CD4-positive, CD25-positive, alpha-beta regulatory T cell (primary cell): Measurements from ENCODE around the gene CAP1. TPM values are rescaled to one million over a fixed set of nuclear protein-coding genes. Genes with fewer than 3 reads are reported as not detected.

ENCODE experiments used
- ATAC-seq, 2 donors: fragments of 150-1000 bp; cut with Tn5 transposase; one replicate each; pipeline ENCODE4 v1.10.0; 2021; ENCODE audit warnings: low read depth in 2 of 2, moderate number of reproducible peaks in 2 of 2, moderate library complexity in 1 of 2
- DNase-seq, 3 donors: peaks; one replicate each; pipeline versions ENCODE4 v3.0.0 to v3.0.0-alpha.2; 2012 to 2022; ENCODE audit warnings: mixed read lengths in 1 of 3
- H3K27ac ChIP-seq: one replicate; pipeline ENCODE4 v1.7.0; 2013; ENCODE audit warnings: mild to moderate bottlenecking, low read length; ENCODE audit not compliant: insufficient read depth, poor library complexity, severe bottlenecking
- H3K27me3 ChIP-seq: one replicate; pipeline ENCODE4 v1.7.0; 2013; ENCODE audit warnings: low read length; ENCODE audit not compliant: control insufficient read depth, insufficient read depth
- H3K36me3 ChIP-seq: one replicate; pipeline ENCODE4 v1.7.0; 2013; ENCODE audit warnings: mild to moderate bottlenecking, low read length, moderate library complexity; ENCODE audit not compliant: control insufficient read depth, insufficient read depth
- H3K4me1 ChIP-seq: 2 replicates; pipeline ENCODE4 v1.7.0; 2013; ENCODE audit warnings: mild to moderate bottlenecking, low read length; ENCODE audit not compliant: insufficient read depth, control insufficient read depth, poor library complexity, severe bottlenecking
- H3K4me3 ChIP-seq: one replicate; pipeline ENCODE4 v1.7.0; 2013; ENCODE audit warnings: low read depth, mild to moderate bottlenecking, low read length, moderate library complexity
- H3K9me3 ChIP-seq, 2 experiments: 1 replicate in 1 of 2; 2 replicates in 1 of 2; pipeline ENCODE4 v1.7.0; 2013; ENCODE audit warnings: low read length in 2 of 2, mild to moderate bottlenecking in 1 of 2, moderate library complexity in 1 of 2; ENCODE audit not compliant: control insufficient read depth in 2 of 2
- H3K27ac Mint-ChIP-seq, 3 donors: one replicate each; pipeline ENCODE4 v1.8.0; 2020 to 2022; ENCODE audit warnings: mild to moderate bottlenecking in 3 of 3, mixed read lengths in 3 of 3, moderate library complexity in 2 of 3
- H3K27me3 Mint-ChIP-seq: one replicate; pipeline ENCODE4 v1.8.0; 2022; ENCODE audit warnings: mild to moderate bottlenecking, mixed read lengths
- H3K36me3 Mint-ChIP-seq: one replicate; pipeline ENCODE4 v1.8.0; 2020; ENCODE audit warnings: mixed read lengths
- H3K4me1 Mint-ChIP-seq, 4 donors: one replicate each; pipeline ENCODE4 v1.8.0; 2020 to 2022; ENCODE audit warnings: mixed read lengths in 4 of 4, mild to moderate bottlenecking in 1 of 4
- H3K4me3 Mint-ChIP-seq, 4 donors: one replicate each; pipeline ENCODE4 v1.8.0; 2020 to 2022; ENCODE audit warnings: mild to moderate bottlenecking in 4 of 4, mixed read lengths in 4 of 4, moderate library complexity in 3 of 4
- H3K9me3 Mint-ChIP-seq, 7 donors: one replicate each; pipeline ENCODE4 v1.8.0; 2020 to 2022; ENCODE audit warnings: mixed read lengths in 7 of 7, mild to moderate bottlenecking in 3 of 7, moderate library complexity in 2 of 7
- polyA plus RNA-seq, 4 donors: library from polyadenylated mRNA; unstranded; fragments of 300-500 nt; fragmentation: Illumina TruSeq; gene quantifications; one replicate each; pipeline ENCODE4 v1.2.3, GENCODE V29; 2021
- total RNA-seq: library from RNA; stranded (reverse); gene quantifications from one replicate; pipeline ENCODE4 v1.2.3, GENCODE V29; 2022

CAP1 gene
- total and polyA plus RNA-seq, 5 donors from 2014 or later, result 322 to 806 (median 636) TPM

- Histone ChIP-seq H3K4me1 (peaks cover 22% of the 10 kb centered on the region), H3K27me3 (no peaks in the 10 kb centered on the region), H3K4me3 (no peak overlapping the region), H3K27ac (no peak overlapping the region), H3K9me3 (no peaks in the 10 kb centered on the region), H3K36me3 (peaks cover 50% of the 10 kb centered on the region)
- Mint-ChIP-seq H3K27ac (peak overlapping the region in 1 of 3 donors; percentile 1), H3K9me3 (no peaks in the 10 kb centered on the region), H3K4me1 (peaks cover 18 to 41% (median 31%) of the 10 kb centered on the region in 4 donors), H3K36me3 (peaks cover 36% of the 10 kb centered on the region), H3K4me3 (peak overlapping the region in 1 of 4 donors; percentile 51), H3K27me3 (no peaks in the 10 kb centered on the region)
- ATAC-seq (no peak), DNase-seq (no peak)
These were observed 52.4 kb downstream of the CAP1 start for GRCh38 chr1:40092706-40093639.

GRCh38 chr1:40094466-40095110, 54.1 kb downstream of the CAP1 start:
- Mint-ChIP-seq H3K36me3 (peaks cover 27% of the 10 kb centered on the region), H3K27me3 (peaks cover under 1% of the 10 kb centered on the region), H3K27ac (no peak overlapping the region), H3K9me3 (no peaks in the 10 kb centered on the region), H3K4me1 (peaks cover 18 to 41% (median 31%) of the 10 kb centered on the region in 4 donors), H3K4me3 (peak overlapping the region in 2 of 4 donors; percentile 11 to 29)
- no peaks in the 10 kb centered on the region for H3K27me3 ChIP-seq
- DNase-seq, result no peak
- peaks cover 34% of the 10 kb centered on the region for H3K36me3 ChIP-seq
- no peaks in the 10 kb centered on the region for H3K9me3 ChIP-seq
- no peak overlapping the region for H3K4me3 ChIP-seq
- no peak for ATAC-seq
- no peak overlapping the region for H3K27ac ChIP-seq
- peaks cover 22% of the 10 kb centered on the region for H3K4me1 ChIP-seq

- Histone ChIP-seq H3K36me3 (peaks cover 23% of the 10 kb centered on the region), H3K27me3 (no peaks in the 10 kb centered on the region), H3K4me3 (peak overlapping the region; percentile 84), H3K27ac (no peak overlapping the region), H3K9me3 (no peaks in the 10 kb centered on the region), H3K4me1 (peaks cover 22% of the 10 kb centered on the region)
- Mint-ChIP-seq H3K36me3 (peaks cover 17% of the 10 kb centered on the region), H3K4me1 (peaks cover 18 to 41% (median 31%) of the 10 kb centered on the region in 4 donors), H3K9me3 (no peaks in the 10 kb centered on the region), H3K27me3 (peaks cover 10% of the 10 kb centered on the region), H3K27ac (peak overlapping the region in 2 of 3 donors; percentile 17 to 94), H3K4me3 (peak overlapping the region; percentile 11 to 70 (median 38))
- ATAC-seq, result no peak
- DNase-seq, result no peak
These were observed 55.3 kb downstream of the CAP1 start for GRCh38 chr1:40095806-40096205.

GRCh38 chr1:40096646-40096976, 56.1 kb downstream of the CAP1 start:
- Histone ChIP-seq H3K36me3 (peaks cover 17% of the 10 kb centered on the region), H3K4me3 (peak overlapping the region; percentile 84), H3K4me1 (peaks cover 22% of the 10 kb centered on the region), H3K27me3 (peaks cover under 1% of the 10 kb centered on the region), H3K9me3 (no peaks in the 10 kb centered on the region), H3K27ac (peak overlapping the region; percentile 68)
- peak overlapping the region; percentile 96 to 98 (median 96) for H3K4me3 Mint-ChIP-seq
- peaks cover 16% of the 10 kb centered on the region for H3K27me3 Mint-ChIP-seq
- peak overlapping the region; percentile 50 to 96 (median 94) for H3K27ac Mint-ChIP-seq
- DNase-seq (no peak), ATAC-seq (peak; percentile 6 to 7)
- no peaks in the 10 kb centered on the region for H3K9me3 Mint-ChIP-seq
- peaks cover 18 to 41% (median 31%) of the 10 kb centered on the region in 4 donors for H3K4me1 Mint-ChIP-seq
- peaks cover 11% of the 10 kb centered on the region for H3K36me3 Mint-ChIP-seq

GRCh38 chr1:40096977-40097782, 56.7 kb downstream of the CAP1 start, which contains the start of gene PPT1:
Gene PPT1 (minus strand): TSS chr1:40097252. CDS start chr1:40097238, 14 bp downstream.
- Histone ChIP-seq H3K4me1 (peaks cover 22% of the 10 kb centered on the region), H3K27me3 (peaks cover 3% of the 10 kb centered on the region), H3K36me3 (peaks cover 12% of the 10 kb centered on the region), H3K27ac (peak within 1 kb of the TSS; percentile 68), H3K9me3 (peaks cover 0 to 3% of the 10 kb centered on the region in 2 experiments), H3K4me3 (peak within 1 kb of the TSS; percentile 84)
- Mint-ChIP-seq H3K27me3 (peaks cover 22% of the 10 kb centered on the region), H3K4me3 (peak within 1 kb of the TSS; percentile 96 to 98 (median 96)), H3K27ac (peak within 1 kb of the TSS; percentile 50 to 96 (median 94)), H3K4me1 (peaks cover 18 to 41% (median 30%) of the 10 kb centered on the region in 4 donors), H3K9me3 (no peaks in the 10 kb centered on the region), H3K36me3 (peaks cover 11% of the 10 kb centered on the region)
- DNase-seq (peak; percentile 71 to 89 (median 75)), ATAC-seq (peak; percentile 89 to 92)

- H3K4me3 Mint-ChIP-seq, result no peak overlapping the region
- H3K9me3 Mint-ChIP-seq, result peaks cover 0 to 8% (median 0%) of the 10 kb centered on the region in 7 donors
- no peak for ATAC-seq
- peaks cover 7% of the 10 kb centered on the region for H3K4me1 ChIP-seq
- no peak overlapping the region for H3K27ac ChIP-seq
- no peak overlapping the region for H3K27ac Mint-ChIP-seq
- peaks cover 4% of the 10 kb centered on the region for H3K27me3 ChIP-seq
- H3K9me3 ChIP-seq, result peaks cover 3 to 14% of the 10 kb centered on the region in 2 experiments
- H3K36me3 ChIP-seq, result no peaks in the 10 kb centered on the region
- H3K4me1 Mint-ChIP-seq, result peaks cover 4 to 7% (median 5%) of the 10 kb centered on the region in 4 donors
- H3K27me3 Mint-ChIP-seq, result peaks cover 34% of the 10 kb centered on the region
- no peak overlapping the region for H3K4me3 ChIP-seq
- no peak for DNase-seq
- H3K36me3 Mint-ChIP-seq, result no peaks in the 10 kb centered on the region
These were observed 61.5 kb downstream of the CAP1 start for GRCh38 chr1:40102038-40102437.

GRCh38 chr1:40102896-40103295, 62.4 kb downstream of the CAP1 start:
- H3K36me3 ChIP-seq, result no peaks in the 10 kb centered on the region
- DNase-seq, result no peak
- H3K4me3 ChIP-seq, result no peak overlapping the region
- H3K9me3 Mint-ChIP-seq, result peaks cover 0 to 8% (median 0%) of the 10 kb centered on the region in 7 donors
- peaks cover under 1% of the 10 kb centered on the region for H3K4me1 ChIP-seq
- peaks cover 42% of the 10 kb centered on the region for H3K27me3 Mint-ChIP-seq
- no peak overlapping the region for H3K27ac Mint-ChIP-seq
- peaks cover 4% of the 10 kb centered on the region for H3K27me3 ChIP-seq
- H3K36me3 Mint-ChIP-seq, result no peaks in the 10 kb centered on the region
- no peak for ATAC-seq
- peaks cover 3 to 14% of the 10 kb centered on the region in 2 experiments for H3K9me3 ChIP-seq
- no peak overlapping the region for H3K4me3 Mint-ChIP-seq
- H3K4me1 Mint-ChIP-seq, result no peaks in the 10 kb centered on the region
- no peak overlapping the region for H3K27ac ChIP-seq
